GM23248 (cell line): ENCODE measurements around the gene MPZL3.

Experiments used
- EZH2 ChIP-seq: fragments of 200-600 bp; sonication (generic); IDR thresholded peaks from 2 replicates; pipeline ENCODE4 v1.6.1; 2018; ENCODE audit warnings: antibody characterized with exemption, mild to moderate bottlenecking; ENCODE audit not compliant: insufficient read depth, poor library complexity, severe bottlenecking
- EZH2phosphoT487 ChIP-seq: fragments of 200-600 bp; sonication (generic); IDR thresholded peaks from 2 replicates; pipeline ENCODE4 v1.6.1; 2018; ENCODE audit warnings: antibody characterized with exemption, moderate library complexity, mild to moderate bottlenecking, low read depth; ENCODE audit not compliant: insufficient read depth

DNA sequence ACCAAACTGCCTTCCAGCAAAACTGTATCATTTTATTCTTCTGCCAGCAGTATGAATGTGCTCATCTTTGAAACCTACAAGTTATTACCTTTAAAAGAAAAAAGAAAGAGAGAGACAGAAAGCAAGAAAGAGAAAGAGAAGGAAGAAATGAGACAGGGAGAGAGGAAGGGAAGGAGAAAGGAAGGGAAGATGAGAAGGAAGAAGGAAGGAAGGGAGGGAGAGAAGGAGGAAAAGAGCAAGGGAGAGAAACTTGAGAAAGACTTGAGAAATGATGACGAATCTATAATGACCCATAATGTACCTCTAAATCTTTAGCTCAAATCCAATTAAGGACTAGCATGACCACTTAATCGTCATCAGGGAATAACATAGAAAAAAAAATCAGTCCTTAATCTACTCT, 16.0 kb downstream of the MPZL3 start:
- no peak for TF ChIP-seq EZH2
- TF ChIP-seq EZH2phosphoT487, result no peak
